OCI-LY1 (cell line): ENCODE results near the gene GOPC.

Experiments
- EZH2 ChIP-seq: fragments of 200-600 bp; sonication (generic), shearing (Covaris generic); IDR thresholded peaks from 2 replicates; pipeline ENCODE4 v1.8.0; 2017; ENCODE audit warnings: borderline replicate concordance, mixed run types, mild to moderate bottlenecking, antibody characterized with exemption, low read length, moderate library complexity, mixed read lengths
- TF ChIP-seq, protein P1 (sequence below): fragments of 200-600 bp; sonication (generic), shearing (Covaris generic); IDR thresholded peaks from 2 replicates; pipeline ENCODE4 v1.5.1; 2017; ENCODE audit warnings: mild to moderate bottlenecking, antibody characterized with exemption, low read length, moderate library complexity, mixed read lengths

DNA sequence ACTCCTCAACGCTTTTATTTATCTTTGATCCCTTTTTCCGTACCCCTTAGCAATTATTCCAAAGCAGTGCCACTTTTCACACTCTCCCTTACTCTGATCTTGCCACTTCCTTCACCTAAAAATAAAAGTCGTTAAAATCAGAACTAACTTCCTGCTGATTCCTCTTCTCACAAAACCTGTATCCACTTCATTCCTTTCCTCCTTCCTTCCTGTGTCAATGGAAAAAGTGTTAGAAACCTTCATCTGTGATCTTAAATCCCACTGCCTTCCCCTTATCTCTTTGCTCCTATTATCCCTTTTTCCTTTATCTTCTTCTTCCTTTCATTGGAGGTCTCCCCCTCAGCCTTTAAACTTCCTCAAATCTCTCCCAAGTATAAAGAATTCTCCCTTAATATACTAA, 49.2 kb downstream of the GOPC start:
- TF ChIP-seq, protein P1, sequence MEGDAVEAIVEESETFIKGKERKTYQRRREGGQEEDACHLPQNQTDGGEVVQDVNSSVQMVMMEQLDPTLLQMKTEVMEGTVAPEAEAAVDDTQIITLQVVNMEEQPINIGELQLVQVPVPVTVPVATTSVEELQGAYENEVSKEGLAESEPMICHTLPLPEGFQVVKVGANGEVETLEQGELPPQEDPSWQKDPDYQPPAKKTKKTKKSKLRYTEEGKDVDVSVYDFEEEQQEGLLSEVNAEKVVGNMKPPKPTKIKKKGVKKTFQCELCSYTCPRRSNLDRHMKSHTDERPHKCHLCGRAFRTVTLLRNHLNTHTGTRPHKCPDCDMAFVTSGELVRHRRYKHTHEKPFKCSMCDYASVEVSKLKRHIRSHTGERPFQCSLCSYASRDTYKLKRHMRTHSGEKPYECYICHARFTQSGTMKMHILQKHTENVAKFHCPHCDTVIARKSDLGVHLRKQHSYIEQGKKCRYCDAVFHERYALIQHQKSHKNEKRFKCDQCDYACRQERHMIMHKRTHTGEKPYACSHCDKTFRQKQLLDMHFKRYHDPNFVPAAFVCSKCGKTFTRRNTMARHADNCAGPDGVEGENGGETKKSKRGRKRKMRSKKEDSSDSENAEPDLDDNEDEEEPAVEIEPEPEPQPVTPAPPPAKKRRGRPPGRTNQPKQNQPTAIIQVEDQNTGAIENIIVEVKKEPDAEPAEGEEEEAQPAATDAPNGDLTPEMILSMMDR, result no peak
- no peak for TF ChIP-seq EZH2
